Stimulated activated CD4-positive, alpha-beta T cell treated with anti-CD3 and anti-CD28 coated beads, Interleukin-15, amount 100 ng/mL, for 24 hours (primary cell): ENCODE data around the gene COLEC12.

Experiments
- DNase-seq: peaks from one replicate; pipeline ENCODE4 v3.0.0-alpha.2; 2020

COLEC12 gene

DNA sequence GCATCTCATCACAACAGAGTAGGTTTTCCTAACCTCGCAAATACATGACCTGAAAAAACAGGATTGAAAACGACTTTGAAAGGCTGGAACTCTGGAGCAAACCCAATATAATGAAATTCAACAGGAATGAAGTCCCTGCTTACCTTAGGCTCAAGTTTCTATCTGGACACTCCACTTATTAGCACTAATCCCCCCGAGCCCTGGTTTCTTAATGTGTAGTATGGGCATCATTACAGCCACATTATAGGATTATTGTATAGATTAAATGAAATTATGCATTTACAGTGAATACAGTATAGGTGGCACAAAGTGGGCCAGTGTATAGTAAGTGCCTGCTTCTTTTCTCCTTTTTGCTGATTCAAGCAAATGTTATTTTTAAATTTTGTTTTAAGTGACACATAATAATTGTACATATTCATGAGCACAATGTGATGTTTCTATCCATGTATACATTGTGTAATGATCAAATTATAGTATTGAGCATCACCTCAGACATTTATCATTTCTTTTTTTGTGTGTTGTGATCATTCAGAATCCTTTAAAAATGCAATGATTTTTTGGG is 118.0 kb downstream of the COLEC12 start:
- DNase-seq = no peak

DNA sequence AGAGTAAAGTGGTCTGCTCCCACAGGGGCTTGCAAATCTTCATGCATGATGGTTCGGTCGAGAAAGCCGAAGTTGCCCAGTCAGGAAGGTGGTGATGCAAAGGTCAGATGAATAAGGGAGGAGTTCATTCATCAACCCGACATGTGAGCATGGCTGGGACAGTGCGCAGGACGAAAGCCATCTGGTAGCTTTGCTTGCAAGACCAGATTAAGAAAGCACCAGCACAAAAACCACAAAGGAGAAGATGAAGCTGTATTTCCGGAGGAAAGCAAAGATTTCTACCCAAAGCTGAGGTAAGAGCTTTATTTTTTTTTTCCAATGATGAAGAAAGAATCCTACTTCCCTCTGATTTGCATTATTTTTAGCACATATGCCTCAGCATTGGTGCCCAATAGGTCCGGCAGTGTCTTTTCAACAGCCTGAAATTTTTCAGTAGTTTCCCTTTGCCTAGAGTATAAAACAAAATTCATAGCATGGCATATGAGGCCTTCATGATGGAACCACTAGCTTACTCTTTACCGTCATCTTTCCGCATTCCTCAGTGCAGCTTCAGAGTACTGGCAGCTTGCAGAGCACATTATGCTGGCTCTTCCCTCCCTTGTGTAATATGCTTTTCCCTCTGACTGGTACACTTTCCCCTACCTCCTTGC is 120.7 kb downstream of the COLEC12 start:
- no peak for DNase-seq

DNA sequence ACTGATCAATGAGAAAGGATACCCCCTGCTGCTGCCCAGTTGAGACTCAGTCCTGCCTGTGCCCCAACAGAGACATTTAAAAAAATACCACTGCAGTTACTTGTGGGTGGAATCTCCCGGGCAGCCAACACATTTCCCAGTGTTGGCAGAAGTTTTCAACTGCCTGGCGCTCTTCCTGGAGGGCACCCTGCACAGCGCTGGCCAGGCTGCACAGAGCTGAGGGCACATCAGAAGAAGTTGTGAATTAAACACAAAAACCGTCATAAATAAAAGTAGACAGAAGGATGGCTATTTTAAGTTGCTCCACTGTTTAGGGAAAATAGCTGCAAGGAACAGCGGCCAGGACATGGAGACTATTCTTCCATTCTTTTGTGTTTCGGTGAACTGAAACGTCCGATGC is 122.4 kb downstream of the COLEC12 start:
- DNase-seq = no peak

DNA sequence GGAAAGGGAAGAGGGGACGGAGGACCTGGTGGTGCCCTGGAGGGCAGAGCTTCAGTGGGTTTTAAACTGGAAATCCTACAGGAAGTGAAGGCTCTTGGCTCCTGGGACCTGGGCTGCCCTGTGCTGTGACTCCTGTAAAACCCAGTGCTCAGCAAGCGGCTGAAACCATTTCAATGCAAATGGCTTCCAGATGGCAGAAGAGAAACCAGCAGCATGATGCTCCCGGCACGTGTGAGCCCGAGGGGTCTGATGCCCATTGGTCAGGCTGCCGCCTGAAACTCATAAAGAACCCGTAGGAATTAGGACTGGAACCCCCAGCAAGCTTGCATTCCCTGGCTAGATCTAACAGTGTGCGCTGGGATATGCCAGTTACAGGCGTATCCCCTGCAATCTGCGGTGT is 123.4 kb downstream of the COLEC12 start:
- no peak for DNase-seq

DNA sequence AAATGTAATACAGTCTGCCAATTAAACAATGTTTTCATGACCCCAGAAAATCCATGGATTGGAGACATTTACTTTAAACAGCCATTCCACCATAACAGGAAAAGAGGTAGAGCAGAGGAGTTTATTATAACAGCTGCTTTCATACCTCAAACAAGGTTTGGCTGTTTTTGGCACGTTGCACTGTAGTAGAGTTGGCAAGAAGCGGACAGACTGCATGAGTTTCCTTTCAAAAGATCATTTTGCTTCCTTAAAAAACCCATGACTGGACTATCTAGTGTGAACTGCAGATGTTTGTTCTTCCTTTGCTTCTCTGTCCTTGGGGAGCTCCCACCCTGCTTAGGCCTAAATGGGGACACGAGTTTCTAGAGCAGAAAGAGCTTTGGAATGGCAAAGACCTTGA is 124.2 kb downstream of the COLEC12 start:
- no peak for DNase-seq

DNA sequence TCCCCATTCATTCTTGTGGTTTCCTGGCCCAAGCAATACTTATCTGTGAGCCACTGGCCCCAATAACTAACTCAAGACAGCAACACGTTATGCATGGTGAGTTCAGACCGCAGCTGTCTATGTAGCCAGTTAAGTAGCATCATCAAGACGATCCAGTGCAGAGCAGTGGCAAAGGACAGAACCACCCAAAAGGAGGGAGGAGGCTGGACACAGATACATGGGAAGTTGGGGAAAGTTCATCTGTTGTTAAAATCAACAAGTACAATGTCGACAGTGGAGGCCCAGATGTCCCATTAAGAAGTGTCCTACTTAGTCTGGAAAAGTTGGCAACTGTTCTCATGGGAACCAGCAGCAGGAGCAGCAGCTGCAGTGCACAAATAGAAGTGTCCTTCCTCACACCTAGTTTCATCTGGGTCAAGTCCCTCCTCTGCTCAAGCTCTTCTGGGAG is 125.8 kb downstream of the COLEC12 start:
- no peak for DNase-seq

DNA sequence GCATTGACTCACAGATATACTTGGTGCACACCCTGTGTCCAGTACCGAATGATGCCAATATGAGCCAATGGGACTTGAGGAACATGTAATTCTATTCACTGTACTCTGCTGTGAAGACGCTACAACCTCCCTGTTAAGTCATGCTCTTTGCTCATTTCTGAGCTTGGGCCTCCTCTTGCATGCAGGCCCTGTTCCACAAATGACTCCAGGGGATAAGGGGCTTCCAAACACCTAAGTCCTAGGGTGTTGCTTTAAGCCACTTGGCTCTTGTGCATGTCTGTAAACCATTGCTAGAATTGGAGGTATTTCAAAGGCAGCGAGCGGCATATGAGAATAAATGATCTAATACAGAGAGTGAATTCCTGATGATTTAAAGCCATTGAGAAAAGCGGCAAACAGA is 126.7 kb downstream of the COLEC12 start:
- no peak for DNase-seq

DNA sequence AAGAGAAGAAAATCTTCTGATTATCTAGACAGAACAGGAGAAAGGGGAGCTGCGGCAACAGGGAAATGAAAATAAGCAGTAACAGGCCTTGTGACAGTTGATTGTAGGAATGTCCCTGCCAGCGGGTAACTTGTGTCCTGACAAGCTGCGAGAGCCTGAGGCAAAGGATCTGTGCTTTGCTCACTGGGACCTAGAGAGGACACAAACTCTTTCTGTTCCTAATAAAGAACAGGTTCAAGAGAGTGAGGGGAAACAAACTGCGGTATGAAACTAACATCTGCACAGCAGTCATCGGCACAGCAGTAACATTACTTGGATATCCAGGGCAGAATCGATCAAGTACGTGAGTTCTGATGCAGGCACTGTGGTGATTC is 128.9 kb downstream of the COLEC12 start:
- no peak for DNase-seq

DNA sequence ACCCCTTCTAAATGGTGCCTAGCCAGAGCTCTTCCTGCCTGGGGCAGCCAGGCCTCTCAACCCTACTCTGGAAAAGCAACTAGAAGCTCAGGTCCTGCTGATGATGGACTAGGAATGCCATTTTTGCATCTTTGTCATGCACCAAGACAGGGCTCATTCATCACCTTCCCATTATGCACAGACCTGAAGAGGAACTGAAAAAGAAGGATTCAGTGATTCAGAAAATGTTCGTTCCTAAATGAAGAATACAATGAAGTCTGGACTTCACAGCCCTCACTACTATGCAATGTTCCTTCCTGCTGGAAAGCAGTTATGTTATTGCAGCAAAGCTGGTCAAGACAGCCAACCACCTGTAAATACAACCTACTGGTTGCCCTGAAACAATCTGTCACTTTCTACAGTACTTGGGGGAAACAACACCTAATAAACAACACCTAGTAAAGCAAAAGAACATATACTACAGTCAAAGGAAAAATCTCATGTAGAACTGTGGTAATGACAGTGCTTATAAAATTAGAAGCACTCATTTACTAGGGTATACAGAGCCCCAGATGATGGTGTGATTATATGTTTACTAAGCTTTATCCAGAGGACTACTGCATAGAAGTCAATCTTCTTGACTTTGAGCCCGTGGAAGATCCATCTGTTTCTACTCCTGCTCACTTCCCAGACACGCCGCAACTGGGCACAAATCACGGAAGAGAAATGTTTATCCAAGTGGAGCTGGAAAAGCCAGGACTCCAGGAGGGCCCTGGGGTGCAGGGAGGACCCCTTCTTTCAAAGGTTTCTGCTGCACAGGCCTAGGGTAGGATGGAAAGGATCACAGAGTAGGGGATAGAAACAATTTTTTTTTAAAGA is 129.5 kb downstream of the COLEC12 start:
- no peak for DNase-seq

DNA sequence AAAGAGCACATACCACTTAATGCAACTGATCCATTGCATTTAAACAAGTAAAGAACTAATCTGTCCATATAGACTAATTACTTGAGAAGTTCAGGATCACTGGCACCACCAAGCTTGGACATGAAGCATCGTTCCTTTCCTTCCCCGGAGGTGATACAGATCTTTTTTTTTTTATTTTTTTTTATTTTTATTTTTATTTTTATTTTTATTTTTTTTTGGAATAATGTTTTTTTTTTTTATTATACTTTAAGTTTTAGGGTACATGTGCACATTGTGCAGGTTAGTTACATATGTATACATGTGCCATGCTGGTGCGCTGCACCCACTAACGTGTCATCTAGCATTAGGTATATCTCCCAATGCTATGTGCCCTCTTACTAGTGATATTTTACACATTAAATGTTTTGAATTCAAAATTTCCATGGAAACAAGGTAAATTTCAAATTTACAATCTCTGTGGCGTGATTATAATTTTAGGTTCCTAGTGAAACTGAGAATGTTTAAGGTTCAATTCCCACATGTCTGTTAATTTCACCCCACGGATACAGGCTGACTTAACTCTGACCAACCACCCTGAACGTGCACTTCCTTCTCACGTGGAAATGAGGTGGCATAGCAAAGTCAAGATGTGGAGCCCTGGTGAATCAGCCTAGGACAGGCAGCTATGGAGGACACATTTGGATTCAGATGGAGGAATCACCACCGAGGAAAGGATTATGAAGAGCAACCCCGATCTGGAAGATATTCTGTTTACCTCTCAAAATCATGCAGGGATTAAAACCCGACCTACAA is 131.1 kb downstream of the COLEC12 start:
- DNase-seq = no peak

DNA sequence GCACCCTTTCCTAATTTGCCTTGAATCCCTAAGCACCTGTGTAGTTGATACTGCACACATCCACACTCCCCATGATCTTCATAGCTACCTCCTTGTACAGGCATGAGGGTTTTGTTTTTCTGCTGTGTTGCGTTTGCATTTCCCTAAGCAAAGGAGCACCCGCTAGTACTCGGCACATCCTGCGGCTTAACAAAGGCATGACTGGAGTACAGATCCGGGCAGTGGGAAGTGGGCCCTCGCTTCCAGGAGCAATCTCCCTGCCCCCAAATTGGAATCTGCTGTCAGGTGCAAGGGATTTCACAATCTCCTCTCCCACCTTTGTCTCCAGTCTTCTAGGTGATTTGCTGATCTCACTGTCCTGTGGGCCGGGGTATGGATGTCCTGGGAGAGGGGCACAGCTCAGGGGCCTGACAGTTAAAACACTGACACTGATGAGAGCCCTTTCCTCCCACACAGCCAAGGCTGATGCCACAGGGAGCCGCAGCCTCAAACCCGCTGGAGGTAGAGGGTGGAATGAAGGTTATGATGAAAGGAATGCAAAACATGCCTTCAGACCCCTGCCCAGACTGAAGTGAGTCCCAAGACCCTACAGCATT is 133.9 kb downstream of the COLEC12 start:
- no peak for DNase-seq

DNA sequence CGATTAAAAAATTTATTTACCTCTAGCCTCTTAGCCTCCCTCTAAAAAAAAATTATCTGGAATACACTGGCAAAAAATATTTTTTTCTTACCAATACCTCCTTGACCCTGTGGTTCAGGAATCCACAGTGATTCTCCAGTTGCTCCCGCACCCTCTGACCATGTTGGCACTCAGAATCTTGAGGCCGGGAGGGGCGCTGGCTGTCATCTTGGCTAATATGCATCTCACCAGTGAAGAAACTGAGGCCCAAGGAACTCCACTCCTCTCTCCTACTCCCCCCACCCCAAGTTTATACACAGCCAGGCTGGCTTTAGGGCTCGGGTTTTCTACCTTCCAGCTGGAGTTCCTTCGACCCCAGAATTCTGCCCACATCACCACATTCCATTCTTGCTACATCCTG is 134.8 kb downstream of the COLEC12 start:
- no peak for DNase-seq

DNA sequence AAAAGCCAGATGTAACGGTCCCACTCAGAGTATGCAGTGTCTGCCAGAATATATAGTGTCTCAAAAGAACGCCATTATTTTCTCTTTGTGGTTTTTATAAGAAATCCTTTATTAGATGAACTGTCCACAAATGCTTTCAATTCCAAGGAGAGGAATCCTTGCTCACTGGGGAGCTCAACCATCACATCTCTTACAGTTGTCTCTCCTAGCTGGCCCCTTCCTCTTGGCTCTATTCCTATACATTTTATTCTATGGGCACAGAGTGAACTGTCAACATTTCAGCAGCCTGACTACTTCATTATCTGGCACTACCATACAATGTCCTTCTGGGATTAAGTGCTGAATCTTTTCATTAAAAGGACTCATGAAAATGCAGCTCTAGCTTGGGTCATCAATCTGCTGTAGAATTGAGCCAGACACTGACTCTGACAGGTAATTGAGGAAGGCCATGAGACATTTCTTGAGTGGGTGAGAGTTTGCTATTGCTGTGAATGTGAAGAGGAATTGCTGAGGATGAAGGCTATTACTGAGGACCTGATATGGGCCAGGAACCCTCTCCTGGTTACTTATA is 136.2 kb downstream of the COLEC12 start:
- no peak for DNase-seq

DNA sequence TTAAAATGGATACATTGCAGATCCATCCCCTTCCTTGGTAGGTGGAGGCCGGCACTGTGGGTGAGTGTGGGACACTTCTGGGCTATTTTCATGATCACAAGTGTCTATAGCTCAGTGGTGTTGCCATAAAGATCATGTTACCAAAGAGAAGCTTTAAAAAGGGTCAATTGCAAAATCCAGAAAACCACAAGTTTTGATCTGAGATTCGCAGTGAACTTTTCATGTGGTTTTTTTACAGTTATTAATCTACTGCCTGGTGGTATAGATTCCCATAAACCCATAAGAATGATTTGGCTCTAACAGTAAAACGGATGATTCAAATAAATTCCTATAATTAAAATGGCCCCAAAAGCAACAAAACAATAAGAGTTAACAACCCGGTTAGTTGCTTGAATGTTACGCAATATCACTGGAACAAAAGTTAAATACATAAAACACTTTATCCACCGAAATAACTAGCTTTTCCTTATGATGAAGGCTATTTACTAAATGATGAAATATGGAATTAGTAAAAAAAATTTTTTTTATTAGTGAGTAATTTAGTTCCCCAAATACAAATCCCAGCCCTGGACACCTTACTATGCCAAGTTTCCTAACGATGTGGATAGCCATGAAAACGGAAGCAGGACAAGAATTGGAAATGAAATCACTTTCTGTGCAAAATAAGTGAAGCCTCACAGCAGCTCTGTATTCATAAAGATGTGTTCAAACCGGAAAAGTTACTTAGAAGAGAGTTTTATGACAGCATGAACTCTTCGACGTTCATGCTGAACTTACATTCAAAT is 137.0 kb downstream of the COLEC12 start:
- no peak for DNase-seq

DNA sequence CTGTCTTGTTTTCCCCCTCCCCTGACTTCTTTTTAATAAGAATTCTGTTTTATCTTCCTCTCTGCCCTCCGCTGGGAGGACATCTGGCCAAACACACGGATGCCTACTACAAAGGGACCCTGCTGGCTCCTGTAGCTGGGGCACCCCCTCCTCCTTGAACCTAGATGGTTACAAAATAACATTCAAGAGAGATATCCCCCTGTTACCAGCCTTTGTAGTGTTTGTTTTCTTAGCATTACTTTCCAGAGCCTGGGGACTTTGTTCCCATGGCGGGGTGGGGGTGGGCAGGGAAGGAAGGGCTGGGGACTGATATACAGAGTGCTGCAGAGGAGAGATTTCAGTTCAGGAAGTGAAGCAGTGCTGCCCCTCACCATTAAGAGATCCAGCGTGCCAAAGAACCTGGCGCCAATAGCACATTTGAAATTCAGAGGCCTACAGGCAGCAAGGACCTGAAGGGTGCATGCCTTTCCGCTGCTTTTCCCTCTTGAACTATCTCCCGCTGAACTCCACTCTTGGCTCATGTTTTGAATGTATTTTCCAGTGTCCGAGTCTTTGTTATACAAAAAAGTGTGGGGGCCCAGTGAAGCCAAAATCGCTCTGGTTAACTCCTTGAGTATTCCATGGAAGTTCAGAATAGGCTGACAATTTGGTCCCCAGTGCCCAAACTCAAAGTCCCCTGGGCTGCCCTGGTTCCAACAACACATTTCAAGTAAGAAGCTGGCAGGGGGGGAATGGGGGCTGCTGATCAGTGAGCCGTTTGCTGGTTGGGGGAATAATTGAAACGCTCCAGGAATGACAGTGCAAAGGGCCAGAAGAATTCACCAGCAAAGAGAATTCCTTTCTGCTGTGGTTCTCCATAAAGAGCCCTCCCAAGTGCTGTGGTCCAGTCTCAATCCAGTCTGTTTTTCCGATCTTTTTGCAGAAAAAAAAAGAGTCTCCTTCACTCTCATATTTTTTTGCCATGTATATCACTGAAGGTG is 137.9 kb downstream of the COLEC12 start:
- DNase-seq = no peak

DNA sequence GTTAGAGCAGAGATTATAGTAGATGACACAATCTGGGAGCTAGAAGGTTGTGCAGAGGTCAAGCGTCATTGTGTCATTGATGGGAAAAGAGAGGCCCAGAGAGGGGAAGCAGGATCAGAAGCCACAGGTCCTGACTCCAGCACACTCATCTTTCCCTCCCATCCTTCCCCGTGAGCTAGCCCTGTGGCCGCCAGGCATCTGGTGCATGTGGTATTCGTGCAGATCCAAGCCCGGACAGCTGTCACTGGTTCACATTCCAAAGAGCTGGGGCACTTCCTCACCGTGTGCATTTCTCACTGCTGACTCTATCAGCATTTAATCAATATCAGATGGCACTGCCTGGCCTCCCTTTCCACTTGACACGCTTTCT is 138.6 kb downstream of the COLEC12 start:
- no peak for DNase-seq

DNA sequence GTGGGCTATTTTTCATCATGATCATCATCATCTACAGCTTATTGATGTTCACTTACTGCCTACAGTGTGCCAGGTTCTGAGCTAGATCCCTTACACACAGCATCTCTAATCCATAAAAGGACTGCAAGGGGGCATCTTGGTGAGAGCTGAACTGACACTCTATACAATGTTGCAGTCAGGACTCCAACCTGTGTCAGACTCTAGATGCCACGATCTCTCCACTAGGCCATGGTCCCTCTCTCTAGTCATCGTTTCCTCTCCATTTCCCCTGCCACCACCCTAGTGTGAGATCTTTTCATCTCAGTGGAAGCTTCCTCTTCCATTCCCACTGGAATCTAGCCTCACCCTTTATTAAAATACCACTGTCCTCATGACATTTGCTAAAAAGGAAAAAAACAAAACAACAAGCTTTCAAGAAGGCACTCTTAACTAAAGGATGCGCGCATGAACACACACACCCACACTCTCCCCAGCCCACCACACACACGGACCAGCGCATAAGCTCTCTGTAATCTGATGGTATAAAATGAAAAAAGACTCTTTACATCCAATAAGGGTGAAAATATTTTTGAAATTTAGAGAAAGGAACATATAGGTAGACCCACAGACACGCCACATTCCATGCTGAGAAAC is 139.3 kb downstream of the COLEC12 start:
- DNase-seq = no peak

DNA sequence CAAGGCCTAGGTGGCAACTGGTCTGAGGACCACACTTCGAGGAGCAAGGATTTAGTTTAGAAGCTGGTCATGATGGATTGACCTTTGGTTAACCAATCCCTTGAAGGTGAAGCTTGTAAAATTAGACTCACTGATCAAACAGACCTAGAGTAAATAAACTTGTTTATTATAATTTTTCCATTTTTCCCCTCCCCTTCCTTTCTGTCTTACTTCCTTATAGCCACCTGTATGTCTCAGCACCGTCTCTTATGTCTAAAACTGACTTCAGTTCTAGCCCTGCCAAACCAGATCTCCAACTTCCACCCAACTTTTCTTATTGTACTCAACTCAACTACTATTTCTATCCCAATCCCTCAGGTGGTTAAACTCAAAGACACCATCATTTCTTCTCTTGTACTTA is 139.8 kb downstream of the COLEC12 start:
- no peak for DNase-seq

DNA sequence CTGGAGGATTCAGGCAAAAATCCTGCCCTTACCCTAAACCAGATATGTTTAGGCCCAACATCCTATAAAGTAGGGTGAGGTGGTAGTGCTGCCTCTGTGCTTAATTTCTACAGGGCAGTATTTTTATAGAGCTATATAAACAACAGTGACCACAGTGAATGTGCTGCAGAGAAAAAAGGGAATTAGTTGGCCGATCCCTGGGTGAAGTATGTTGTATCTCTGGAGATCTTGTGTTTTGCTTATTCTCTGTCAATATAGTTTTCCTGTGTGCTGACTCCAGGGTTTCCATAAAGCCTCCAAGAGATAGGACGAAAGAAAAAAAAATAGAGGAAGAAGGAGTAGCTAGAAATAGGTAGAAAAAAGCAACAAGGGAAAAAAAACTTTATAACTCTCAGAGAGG is 143.7 kb downstream of the COLEC12 start:
- DNase-seq = no peak

DNA sequence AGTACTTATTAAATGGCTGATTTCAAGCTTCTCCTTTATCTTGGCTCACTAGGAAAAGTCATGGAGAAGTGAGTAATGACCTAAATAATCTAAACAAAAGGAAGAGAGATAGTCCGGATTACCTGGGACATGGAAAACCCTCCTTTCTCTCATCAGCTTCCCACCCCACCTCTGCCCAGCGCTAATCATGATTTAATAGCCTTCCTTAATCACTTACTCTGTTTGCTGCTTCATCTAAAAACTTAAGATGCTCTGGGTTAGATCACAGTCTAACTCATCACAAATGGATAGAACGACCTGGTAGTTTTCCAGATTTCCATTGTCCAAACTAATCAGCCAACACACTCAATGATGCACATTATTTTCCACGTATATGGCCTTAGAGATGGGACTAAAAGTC is 144.8 kb downstream of the COLEC12 start:
- DNase-seq = no peak
